NCI-H226 (cell line): Measurements from ENCODE around the gene ANXA2R.
A peak's percentile ranks its signal among the peaks of the same experiment; 100 is the strongest.
"Not testable (repeated sequence)": the region's sequence is repeated elsewhere in the genome, so short reads cannot be mapped to it uniquely, and the experiment has no call there.

Experiments
- DNase-seq: peaks from one replicate; pipeline ENCODE4 v3.0.0-alpha.2; 2015

Gene ANXA2R

DNA sequence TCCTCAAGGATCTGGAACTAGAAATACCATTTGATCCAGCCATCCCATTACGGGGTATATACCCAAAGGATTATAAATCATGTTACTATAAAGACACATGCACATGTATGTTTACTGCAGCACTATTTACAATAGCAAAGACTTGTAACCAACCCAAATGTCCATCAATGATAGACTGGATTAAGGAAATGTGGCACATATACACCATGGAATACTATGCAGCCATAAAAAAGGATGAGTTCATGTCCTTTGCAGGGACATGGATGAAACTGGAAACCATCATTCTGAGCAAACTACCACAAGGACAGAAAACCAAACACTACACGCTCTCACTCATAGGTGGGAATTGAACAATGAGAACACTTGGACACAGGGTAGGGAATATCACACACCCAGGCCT lies 19.9 kb upstream of the ANXA2R start:
- DNase-seq = not testable (repeated sequence)

GRCh38 chr5:43055098-43055497 lies 15.0 kb upstream of the ANXA2R start:
- not testable (repeated sequence) for DNase-seq

GRCh38 chr5:43051684-43052083 lies 11.6 kb upstream of the ANXA2R start:
- no peak for DNase-seq

DNA sequence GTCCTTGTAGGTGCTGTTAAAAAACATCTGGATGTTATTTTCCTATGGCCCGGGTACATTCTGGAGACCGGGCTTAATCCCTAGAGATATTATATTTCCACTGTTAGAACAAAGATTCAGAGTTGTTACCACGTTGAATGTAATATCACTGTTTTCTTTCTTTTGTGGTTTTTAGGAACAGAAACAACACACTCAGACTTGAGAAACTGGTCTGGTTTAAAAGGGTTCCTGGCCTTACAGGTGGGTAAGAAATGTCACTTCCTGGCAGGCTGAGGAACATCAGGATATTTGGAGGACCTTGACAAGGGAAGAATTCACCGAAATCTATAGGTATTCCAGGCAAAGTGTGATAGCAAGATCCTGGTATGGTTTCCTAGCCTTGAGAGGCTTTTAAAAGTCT lies 10.3 kb upstream of the ANXA2R start:
- DNase-seq = no peak

- no peak for DNase-seq
Observed at GRCh38 chr5:43049236-43049635, 9.1 kb upstream of the ANXA2R start.

GRCh38 chr5:43046474-43046873 lies 6.4 kb upstream of the ANXA2R start:
- DNase-seq = no peak

DNA sequence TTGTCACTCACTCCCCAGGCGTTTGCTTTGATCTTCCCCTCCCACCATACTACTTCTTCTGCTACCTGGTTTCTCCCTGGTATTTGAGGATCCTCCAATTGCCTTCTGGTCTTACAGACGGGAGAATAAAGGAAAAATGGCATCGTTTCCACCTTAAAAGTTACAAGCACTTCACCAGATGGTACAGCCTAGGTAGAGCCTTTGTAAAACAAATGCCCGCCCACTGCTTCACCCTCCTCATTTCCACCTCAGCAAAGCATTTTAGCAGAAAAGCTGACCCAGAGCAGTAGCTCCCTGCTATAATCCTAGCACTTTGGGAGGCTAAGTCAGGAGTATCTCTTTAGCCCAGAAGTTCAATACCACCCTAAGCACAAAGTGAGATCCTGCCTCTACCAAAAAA lies 5.1 kb upstream of the ANXA2R start:
- no peak for DNase-seq

GRCh38 chr5:43044181-43044914 lies 4.2 kb upstream of the ANXA2R start:
- no peak for DNase-seq

GRCh38 chr5:43043400-43043756 lies 3.3 kb upstream of the ANXA2R start:
- DNase-seq = no peak

DNA sequence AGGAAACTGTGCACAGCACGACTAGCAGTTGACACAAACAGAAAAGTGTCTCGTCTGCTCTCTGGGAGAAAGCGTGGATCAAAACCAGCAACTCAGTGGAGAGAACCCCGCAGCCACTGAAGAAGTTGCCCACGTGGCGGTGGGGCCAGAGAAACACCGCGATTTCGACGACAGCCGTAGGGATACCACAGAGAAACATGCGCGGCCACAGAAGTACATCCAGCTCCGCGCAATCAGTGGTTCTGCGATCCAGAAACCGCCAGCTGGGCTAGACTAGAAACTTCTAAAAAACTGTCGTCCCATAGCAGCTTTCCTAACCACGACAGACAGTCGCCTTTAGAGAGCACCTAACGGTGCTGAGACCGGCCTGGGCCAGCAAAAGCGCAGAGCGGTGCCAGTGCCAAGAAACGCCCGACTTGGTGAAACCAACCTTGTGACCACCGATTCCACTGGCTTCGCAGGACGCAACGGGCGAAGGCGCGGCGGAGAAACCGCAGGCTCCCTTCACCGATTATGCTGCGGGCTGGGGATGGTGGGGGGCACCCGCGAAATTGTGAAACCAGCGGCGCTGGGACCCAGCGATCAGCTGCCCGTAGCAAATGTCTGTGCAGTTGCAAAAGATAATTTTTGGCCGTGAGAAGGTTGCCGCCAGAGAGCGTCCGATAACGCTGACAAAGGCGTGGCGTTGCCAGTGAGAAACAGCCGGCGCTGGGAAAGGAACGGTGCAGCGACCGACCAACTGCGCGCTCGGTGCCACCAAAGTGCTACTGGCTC lies 2.7 kb upstream of the ANXA2R start:
- DNase-seq = peak; percentile 65

- DNase-seq = no peak
Observed at GRCh38 chr5:43042176-43042625, 2.1 kb upstream of the ANXA2R start.

GRCh38 chr5:43041669-43042175 lies 1.6 kb upstream of the ANXA2R start:
- peak; percentile 45 for DNase-seq

- DNase-seq = peak; percentile 64
Observed at GRCh38 chr5:43041110-43041668, 1.1 kb upstream of the ANXA2R start.

DNA sequence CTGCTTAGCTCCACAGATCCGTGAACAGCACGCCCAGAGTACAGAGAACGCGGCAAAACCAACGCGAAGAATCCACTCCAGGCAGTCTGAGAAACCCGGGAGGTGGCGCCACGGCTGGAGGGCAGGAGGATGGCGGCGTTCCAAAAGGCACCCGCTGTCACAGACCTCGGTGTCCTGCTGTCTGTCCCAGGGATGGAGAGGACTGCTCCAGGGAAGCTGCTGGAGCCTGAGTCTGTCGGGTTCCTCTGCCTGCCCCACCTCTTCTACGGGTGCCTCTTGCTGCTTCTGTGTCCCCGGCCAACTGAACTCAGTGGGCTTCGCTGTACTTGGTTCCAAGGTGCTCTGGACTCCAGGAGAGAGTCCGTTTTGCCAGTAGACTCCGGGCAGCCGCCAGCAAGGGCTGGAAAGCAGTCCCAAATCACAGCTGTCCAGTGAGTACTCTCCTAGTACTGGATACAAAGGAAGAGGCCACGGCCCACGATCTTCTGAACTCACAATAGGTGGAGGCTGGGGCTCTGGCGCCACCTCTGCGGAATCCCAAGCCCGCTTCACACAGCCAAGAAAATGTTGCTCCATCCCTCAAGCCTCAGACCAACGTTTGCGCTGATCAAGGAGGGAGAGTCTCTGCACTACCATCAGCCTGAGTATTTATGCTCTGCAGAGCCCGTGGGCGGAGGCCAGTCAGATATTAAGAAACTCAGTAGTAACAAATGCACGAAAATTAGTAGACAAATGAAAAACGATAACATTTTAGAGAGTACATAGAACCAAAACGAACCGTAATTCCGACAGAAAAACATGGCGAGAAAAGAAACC lies 440 bp downstream of the ANXA2R start:
- DNase-seq = peak; percentile 65

GRCh38 chr5:43039152-43039470 lies 1.0 kb downstream of the ANXA2R start:
- no peak for DNase-seq

- DNase-seq = no peak
Observed at GRCh38 chr5:43038496-43038989, 1.6 kb downstream of the ANXA2R start.

- no peak for DNase-seq
Observed at GRCh38 chr5:43037636-43038495, 2.3 kb downstream of the ANXA2R start.

GRCh38 chr5:43036856-43037635 lies 3.1 kb downstream of the ANXA2R start:
- no peak for DNase-seq

DNA sequence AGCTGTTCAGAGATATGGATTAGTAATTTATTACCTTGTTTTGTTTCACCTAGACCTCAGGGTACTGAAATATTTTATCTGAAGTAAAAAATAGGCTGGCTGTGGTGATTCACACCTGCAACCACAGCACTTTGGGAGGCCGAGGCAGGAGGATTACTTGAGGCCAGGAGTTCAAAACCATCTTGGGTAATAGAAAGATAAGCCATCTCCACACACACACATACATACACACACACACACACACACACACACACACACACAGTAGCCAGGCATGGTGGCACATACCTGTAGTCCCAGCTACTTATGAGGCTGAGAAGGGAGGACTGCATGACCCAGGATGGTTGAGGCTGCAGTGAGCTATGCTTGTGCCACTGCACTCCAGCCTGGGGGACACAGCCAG lies 3.7 kb downstream of the ANXA2R start:
- no peak for DNase-seq

DNA sequence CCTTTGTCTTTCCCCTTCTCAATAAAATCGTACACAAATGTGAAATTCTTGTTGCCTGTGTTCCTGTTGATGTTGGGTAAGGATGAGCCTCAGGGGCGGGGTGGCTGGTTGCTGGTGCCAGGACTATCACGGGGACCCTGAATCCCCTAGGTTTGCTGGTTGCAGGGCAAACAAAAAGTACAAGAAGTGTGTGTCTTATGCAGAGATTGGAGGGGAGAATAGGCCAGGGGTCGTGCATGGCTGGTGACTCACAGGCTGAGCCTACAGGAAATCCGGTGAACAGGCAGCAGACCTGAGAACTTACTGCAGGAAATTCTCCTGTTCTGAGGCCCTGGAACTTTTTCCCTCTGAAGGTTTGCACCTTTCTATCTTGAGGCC lies 5.5 kb downstream of the ANXA2R start:
- DNase-seq = peak; percentile 26
